Hematopoietic multipotent progenitor cell treated with erythropoietin and hydrocortisone succinate and interleukin-3 and kit ligand, for 4 days (in vitro differentiated cells): ENCODE results near the gene UBQLN1.

ENCODE experiments used
- DNase-seq: peaks from one replicate; pipeline ENCODE4 v3.0.0-alpha.2; 2015

The UBQLN1 gene

DNA sequence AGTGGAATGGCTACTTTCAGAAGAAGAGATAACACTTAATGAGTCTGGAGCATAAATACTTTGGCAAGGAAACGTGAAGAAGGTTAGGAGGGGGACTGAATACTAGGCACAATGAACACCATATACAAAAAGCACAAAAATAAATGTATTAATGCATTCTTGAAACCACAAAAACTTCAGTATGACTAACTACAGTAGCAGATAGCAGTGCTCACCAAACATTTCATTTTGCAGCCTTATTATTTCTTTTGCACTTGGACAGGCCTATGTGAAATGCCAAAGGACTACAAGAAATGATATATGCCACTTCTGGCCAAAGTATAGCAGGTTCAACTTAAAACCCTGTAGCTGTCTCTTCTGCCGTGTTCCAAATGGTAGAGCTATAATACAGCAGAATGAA lies 26.3 kb downstream of the UBQLN1 start:
- DNase-seq = no peak

DNA sequence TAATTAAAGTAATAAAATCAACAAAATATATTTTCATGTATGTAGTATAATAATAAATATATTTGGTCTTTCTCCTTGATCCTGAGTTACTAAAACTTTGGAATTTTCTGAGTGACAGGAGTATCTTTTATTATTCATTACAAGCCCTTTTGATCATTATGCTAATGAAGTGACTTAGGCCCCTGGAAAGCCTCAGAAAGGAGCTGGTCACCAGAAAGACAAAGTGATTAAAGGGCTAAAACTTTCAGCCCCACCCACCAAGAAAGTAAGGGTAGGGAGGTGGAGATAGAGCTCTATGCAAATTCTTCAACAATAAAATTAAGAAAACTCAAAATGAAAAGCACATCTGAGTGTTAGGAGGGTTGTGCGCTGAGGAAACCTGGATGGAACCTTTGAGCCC lies 27.5 kb downstream of the UBQLN1 start:
- DNase-seq = no peak

DNA sequence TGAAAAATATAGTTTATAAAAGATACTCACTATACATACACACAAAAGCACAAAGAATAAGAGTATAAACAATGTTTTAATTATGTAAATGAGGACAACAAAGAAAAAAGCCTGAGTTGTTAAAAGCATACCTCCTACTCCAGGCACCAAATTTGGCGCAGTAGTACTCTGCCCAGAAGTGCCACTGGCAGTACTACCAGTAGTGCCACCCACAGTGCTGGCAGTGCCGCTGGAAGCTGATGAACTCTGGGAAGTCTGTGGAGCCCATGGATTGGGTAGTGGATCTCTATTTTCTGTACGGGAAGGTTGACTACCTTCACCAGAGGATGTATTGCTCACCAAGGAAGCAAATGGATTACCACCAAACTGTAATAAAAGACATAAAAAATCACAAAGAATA lies 30.2 kb downstream of the UBQLN1 start:
- DNase-seq = no peak

DNA sequence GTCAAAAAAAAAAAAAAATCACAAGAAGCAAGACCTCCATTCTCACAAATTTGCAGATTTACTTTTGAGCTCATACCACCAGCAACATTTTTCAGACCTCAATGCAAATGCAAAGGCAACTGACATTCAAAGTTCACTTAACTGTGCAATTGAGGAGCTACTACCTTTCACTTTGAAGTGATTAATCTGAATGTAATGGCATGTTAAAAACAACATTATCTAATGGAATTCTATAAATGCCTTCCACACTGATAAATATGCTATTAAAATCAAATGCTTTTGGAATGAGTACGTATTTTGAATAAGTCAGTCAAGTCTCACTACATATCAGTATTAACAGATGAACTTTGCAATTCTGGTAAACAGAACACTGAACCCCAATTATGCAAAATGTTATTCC lies 32.3 kb downstream of the UBQLN1 start:
- no peak for DNase-seq

DNA sequence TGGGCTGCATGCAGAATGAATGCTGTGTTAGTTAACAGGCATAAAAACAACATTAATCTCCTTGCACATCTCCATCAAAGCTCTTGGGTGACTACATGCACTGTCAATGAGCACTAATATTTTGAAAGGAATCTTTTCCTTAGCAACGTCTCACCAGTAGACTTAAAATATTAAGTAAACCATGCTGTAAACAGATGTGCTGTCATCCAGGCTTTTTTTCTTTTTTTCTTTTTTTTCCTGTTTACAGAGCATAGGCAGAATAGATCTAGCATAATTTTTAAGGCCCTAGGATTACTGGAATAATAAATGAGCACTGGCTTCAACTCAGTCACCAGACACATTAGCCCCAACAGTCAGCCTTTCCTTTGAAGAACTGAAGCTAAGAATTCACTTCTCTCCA lies 36.3 kb downstream of the UBQLN1 start:
- no peak for DNase-seq

DNA sequence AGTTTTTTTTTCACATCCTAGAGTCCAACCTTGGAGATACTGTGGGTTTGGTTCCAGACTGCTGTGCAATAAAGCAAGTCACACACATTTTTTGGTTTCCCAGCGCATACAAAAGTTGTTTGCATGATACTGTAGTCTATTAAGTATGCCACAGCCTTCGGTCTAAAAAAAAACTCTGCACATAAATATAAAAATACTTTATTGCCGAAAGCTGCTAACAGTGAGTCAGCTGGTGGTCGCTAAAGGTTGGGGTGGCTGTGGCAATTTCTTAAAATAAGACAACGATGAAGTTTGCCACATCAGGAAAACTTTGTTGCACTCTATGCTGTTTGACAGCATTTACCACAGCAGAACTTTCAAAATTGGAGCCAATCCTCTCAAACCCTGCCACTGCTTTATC lies 37.4 kb downstream of the UBQLN1 start:
- DNase-seq = no peak

DNA sequence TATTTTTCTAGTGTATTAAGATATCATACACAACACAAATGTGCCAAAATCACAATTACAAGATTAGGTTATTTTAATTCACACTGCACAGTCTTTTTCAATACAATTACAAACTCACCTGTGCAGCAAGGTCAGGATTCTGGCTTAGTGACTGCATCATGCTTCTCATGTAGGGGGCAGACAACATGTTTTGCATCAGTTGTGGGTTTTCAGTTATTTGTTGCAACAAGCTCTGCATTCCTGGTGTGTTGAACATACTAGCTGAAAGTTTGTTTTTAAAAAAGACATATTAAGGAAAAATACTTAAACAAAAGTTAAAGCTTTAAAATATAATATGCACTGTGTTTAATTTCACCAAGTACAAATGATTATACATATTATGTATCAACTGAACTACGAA lies 38.7 kb downstream of the UBQLN1 start:
- DNase-seq = no peak

DNA sequence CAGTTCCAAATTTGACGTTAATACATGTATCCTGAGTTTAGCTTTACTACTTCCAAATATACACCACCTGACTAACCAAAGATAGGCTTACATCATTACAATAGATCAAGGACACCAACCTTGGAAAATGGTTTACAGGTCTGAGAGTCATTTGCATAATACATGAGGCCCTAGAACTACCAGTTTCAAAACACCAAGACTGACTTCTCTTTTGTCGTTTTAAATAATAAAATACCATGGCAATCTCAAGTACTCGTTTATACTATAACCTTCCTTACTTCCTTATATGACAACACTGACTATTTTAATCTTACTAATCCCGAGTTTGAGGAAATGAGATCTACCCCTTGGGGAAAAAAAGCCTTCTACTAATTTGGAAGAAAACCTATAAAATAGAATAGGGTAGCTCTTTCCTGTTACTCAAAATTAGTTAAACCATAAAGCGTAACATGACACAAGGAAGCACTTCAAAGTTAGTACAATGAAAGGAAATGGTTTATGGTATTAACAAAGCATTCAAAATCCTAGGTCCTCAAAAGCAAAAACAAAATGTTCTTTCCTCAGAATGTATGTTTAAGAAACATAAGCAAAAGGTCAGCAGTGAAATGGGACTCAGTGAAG lies 42.1 kb downstream of the UBQLN1 start:
- no peak for DNase-seq

DNA sequence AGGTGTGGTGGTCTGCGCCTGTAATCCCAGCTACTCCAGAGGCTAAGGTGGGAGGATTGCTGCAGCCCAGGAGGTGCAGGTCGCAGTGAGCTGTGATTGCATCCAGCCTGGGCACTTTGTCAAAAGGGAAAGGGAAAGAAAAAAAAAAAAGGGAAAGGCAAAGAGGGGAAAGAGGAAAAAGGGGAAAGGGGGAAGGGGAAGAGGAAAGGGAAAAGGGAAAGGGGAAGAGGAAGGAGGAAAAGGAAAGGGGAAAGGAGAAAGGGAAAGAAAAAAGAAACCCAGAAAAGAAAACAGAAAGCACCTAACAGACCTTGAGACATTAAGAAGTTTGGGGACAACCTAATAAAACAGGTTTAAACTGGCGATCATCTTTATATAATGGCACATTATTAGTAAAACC lies 44.8 kb downstream of the UBQLN1 start:
- DNase-seq = no peak

DNA sequence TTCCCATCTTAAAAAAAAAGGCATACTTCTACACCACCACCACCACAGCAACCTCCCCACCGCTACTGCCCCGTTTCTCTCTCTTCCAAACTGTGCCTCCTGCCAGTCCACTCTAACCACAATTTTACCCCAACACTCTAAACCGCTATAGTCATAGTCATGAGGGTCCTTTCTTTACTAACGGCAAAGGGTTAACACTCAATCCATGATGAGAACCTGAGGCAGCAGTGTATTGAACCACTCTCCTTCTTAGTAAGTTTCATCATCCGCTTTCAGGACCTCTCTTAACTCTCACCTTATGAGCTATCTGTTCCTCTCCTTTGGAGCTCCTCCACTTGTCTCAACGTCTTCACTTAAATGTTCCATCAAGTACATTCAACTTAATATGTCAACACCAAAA lies 50.8 kb downstream of the UBQLN1 start:
- no peak for DNase-seq

DNA sequence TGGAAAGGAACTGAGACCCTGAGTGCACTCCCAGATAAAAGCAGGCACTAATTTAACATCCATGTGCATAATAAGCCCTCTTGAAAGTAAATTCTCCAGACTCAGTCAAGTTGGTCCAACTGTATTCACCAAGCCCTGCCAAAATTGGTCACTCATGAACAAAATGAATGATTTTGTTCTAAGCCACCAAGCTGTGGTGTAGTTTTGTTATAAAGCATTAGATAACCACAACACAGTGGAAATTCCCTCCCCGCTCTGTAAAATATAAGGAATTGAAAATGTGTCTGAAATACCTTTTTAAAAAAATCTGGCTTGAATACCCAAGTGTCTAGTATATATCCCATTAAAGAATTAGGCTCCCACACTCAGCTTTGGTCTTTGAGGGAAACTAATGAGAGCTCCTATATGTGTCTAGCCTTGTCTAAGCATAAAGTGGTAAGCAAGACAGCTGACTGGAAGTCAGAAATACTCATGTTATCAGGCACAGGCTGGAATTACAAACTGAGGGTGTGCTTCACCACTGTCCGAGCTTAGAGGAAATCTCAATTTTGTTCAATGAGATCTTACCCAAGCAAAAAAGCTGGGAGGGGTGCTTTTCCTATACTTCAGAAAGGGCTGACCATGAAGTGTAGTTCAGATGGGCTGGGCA lies 51.6 kb downstream of the UBQLN1 start:
- DNase-seq = no peak

DNA sequence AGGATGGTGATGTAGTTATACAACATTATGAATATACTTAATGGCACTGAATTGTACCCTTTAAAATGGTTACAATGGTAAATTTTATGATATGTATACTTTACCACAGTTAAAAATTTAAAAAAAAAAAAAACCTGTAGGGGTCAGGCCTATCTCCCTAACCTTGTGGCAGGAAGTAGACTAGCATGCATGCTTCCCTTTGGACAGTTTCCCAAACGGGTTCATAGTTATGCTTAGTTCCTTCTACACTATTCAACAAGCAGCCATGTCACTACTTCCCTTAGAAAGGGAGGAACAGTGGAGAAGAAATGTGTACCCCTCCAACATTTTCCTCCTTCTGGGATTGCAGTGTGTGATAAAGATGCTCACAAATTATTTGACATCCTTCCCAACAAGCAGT lies 52.3 kb downstream of the UBQLN1 start:
- DNase-seq = no peak

DNA sequence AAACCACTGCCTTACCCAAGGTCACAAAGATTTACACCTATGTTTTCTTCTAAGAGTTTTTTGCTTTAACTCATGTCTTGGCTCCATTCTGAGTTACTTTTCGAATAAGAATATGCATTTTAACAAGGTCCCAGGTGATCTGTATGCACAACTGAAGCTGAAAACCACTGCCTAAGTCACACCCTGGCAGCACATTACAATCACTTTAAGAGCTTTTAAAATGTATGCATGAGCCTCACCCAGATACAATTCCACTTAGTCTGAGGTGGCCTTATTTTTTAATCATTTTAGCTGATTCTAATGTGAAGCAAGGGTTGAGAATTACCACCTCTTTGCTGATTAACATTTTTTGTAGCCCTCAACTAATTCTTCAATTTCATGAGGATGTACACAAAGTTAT lies 55.3 kb downstream of the UBQLN1 start:
- no peak for DNase-seq

DNA sequence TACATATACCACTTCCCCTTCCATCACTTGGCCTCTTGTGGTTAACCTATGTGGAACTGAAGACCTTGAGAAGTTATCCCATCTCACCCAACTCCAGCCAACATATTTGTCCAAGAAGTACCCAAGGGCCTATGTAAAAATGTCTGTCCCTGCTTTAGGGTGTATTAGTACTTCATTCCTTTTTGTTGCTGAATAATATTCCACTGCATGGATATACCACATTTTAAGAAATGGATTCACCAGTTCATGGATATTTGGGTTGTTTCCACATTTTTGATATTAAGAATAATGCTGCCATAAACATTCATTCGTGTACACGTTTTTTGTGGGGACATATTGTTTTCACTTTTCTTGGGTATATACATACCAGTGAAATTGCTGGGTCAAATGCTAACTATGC lies 56.2 kb downstream of the UBQLN1 start:
- DNase-seq = peak; percentile 23

DNA sequence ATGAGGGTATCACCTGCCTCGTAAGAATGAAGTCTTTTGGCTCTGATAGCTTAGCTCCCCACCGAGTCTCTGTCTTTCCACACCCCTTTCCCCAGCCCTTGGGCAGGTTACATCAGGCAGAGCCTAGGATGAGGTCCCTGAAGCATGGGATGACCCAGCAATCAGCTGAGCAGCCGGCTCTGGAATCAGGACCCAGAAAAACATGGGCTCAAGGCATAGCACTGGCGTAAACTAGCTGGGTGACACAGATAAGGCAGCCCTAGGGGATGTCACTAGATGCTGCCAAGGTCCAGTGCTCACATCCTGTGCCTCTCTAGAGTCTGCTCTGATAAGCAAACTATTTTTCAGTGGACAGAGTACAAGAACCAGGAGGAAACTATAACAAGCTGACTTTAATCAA lies 58.2 kb downstream of the UBQLN1 start:
- DNase-seq = peak; percentile 78

DNA sequence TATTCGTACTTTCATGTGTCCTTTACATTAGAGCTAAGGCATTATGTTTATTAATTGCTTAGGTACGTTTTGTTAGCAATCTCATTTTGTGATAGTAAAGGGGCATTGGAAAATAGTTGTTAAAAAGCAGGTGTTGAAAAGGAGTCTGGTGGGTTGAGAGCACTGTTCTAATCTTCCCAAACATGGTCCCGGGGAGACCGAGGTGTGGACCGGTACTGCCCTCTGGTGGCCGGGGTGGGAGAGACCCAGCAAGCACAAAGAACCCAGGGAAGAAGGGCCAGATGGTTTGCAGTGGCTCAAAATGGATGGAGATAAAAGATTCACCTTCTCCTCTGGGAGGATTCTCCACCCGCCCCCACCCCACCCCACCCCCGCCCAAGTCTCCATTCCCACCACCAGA lies 58.7 kb downstream of the UBQLN1 start:
- DNase-seq = peak; percentile 87

DNA sequence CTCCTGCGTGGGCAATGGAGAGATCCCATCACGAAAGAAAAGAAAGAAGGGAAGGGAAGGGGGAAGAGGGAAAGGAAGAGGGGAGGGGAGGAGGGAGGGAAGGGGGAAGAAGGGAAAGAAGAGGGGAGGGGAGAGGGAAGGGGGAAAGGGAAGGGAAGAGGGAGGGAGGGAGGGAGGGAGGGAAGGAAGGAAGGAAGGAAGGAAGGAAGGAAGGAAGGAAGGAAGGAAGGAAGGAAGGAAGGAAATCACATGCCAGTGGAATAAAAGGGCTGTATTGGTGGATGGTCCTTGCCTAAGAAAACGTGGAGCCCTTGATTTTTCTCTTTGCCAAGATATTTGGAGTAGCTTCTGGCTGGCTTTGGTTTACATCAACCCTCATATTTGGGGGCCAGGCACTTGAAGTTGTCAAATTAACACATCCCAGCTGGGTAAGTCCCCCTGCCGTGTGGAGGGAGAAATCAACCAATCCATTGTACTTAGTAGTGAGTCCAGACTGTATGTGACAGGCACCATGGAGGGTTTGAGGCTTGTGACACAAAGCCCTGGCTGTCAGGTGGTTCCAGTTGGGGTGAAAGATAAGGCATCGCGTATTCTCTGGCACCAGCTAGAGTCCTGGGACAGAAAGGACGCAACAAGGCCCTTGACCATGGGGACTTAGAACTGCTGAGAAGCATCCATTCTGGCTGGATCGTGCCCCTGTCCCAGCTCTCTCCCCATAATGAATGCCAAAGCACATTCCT lies 61.1 kb downstream of the UBQLN1 start:
- DNase-seq = peak; percentile 31

DNA sequence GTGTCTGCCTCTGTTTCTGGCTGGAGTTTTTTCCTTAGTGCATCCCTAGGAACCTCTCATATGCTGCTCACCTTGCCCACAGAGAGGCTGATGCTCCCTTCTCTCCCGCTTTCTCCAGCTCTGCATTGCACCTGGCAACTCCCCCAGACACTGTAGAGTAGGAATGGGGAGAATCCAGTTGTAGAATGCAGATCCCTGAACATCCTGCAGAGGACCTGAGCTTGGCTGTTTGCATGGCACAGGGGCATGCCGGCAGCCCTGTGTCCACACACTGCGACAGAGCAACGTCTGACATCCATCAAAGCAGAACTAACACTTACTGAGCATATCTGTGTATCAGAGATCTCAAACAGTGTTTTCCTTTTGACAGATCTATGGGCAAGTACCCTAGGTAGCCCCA lies 65.0 kb downstream of the UBQLN1 start:
- DNase-seq = no peak

DNA sequence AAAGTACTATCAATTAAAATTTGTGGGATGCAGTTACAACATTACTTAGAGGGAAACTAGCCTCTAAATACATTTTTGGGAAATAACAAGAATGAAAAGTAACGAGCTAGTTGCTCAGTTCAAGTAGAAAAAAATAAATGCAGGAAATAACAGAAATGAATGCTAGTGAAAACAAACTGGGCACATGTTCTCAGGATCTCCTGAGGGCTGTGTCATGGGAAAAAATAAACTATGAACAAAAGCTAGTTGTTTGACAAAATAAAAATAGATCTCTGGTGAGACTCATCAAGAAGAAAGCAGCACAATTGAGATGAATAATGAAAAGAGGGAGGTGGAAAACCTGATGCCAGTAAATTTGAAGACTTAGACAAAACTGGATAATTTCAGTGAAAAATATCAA lies 68.5 kb downstream of the UBQLN1 start:
- no peak for DNase-seq

DNA sequence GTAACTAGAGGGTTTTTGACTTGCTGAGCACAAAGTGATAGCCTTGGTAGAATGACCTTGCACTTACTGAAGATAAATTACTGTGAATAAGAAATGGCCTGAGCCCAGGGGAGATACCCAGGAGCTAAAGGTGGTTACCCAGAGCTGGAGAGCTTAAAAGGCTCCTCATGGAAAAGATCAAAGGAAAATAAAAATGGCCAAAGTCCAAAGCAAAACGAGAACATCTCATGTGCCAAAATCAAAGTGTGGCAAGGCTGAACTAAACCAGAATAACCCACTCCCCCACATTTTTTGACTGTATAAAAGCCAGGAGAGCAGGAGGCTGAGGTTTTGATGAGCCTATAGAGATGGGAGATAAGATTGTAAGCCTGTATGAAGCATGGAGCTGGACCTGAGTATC lies 70.4 kb downstream of the UBQLN1 start:
- no peak for DNase-seq

DNA sequence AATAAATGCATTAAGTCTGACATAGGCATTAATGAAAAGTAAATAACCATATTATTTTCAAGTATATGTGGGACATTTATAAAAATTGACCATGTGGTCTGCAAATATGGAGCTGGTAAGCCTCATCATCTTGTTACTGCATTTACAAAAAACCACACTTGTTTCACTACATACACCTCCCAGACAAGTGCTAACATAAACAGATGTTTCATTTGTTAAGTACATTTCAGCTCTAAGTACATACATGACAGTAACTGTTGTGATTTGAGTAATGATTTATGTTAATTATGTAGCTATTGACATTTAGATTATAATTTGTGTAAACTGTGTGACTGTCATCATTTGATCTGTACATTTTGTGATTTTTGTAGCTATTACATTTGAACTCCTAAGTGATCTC lies 70.9 kb downstream of the UBQLN1 start:
- DNase-seq = no peak

DNA sequence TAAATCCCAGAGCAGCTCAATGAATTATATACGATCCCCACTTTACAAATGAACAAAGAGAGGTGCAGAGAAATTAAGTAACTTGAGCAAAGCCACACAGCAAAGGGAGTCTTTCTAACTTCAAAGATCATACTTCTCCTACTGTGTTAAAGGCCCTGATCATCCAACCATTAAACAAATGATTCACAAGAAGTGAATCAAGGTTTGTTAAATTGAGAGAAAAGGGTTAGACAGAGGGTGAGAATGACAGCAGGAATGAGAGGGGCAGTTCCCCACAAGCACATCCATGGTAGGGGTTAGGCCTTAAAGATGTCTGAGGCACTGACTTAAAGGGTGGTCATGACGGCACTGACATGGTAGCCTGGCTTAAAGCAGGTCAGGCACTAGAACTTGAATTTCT lies 74.1 kb downstream of the UBQLN1 start:
- no peak for DNase-seq

DNA sequence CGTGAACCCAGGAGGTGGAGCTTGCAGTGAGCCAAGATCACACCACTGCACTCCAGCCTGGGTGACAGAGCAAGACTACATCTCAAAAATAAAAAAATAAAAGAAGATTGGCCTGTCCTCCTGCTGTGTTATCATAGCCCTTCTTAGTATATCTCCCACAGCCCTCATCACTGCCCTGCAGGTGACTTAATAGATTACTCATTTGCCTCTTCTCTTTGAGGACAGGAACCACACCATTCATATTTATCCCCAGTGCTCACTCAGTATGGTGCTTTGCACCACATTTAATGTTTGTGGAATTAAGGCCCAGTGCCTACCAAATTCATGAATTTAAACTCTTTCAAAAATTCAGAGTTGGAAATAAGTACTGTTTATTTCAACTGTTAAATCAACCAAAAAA lies 74.5 kb downstream of the UBQLN1 start:
- peak; percentile 42 for DNase-seq

DNA sequence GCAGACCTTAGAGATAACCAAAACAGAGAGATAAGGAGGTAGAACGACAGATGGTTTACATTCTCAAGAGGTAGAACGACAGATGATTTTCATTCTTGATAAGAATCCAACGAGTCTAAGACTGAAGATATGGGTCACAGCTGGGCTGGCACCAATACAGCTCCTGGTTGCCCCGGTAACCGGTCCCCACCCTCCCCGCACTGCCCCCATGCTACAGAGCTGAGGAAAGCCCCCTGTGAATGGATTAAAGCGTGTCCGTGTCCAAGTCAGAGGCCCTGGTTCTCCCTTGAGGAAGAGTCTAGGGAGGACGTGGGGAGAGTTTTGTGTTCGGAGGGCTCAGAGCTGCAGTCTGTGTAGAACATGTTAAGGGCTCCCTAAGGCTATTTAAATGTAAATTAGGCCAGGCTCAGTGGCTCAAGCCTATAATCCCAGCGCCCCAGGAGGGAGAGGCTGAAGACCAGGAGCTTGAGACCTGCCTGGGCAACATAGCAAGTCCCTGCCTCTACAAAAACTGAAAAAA lies 76.8 kb downstream of the UBQLN1 start:
- peak; percentile 52 for DNase-seq
